NCI-H748 (cell line): ENCODE results near the gene CTNNA3.
A peak's percentile ranks its signal among the peaks of the same experiment; 100 is the strongest.
"Not testable (repeated sequence)": the region's sequence is repeated elsewhere in the genome, so short reads cannot be mapped to it uniquely, and the experiment has no call there.

Experiments
- DNase-seq: peaks from one replicate; lab custom pipeline; 2025; ENCODE audit not compliant: unreplicated experiment; lab: John Stamatoyannopoulos, UW

The CTNNA3 gene

DNA sequence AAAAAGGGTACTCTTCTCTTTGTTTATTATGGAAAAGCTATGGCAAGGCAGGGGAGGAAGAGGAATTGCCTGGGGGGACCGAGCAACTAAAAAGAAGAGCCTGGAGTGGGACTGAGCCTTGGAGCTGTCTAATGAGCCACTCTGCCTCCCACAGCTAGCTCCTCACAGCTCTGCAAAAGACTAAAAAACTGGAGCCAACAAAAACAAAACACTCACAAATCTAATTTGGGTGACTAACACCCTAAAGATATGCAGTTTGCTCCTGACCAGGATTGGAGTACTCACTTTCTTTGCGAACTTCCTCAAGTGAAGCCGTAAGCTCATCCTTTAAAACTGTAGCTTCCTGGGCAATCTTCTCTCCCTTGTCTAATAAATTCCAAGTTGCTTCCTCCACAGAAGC, 89.4 kb downstream of the CTNNA3 start:
- no peak for DNase-seq

DNA sequence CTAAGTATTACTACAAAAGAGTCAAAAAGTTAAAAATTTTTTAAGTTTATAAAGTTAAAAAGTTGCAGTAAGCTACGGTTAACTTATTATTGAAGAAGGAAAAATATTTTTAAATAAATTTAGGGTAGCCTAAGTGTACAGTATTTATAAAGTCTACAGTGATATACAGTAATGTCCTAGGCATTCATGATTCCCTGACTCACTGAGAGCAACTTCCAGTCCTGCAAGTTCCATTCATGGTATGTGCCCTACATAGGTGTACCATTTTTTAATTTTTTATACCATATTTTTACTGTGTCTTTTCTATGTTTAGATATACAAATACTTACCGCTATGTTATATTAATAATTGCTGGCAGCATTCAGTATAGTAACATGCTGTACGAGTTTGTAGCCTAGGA, 92.3 kb downstream of the CTNNA3 start:
- no peak for DNase-seq

DNA sequence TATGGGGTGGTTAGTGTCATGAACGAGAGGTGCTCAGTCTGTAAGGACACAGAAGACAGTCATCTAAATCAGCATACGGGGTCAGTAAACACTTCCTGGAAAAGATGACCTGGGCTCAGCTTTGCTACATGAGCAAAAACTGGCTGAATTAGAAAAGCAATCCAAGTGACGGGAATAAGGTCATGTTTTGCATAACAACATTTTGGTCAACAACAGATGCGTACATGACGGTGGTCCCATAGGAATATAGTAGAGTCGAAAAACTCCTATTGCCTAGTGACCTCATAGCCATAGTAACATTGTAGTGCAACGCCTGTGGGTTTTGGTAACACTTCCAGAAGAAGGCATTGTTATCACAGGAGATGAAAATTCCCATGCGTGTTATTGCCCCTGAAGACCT, 92.9 kb downstream of the CTNNA3 start:
- DNase-seq: no peak

DNA sequence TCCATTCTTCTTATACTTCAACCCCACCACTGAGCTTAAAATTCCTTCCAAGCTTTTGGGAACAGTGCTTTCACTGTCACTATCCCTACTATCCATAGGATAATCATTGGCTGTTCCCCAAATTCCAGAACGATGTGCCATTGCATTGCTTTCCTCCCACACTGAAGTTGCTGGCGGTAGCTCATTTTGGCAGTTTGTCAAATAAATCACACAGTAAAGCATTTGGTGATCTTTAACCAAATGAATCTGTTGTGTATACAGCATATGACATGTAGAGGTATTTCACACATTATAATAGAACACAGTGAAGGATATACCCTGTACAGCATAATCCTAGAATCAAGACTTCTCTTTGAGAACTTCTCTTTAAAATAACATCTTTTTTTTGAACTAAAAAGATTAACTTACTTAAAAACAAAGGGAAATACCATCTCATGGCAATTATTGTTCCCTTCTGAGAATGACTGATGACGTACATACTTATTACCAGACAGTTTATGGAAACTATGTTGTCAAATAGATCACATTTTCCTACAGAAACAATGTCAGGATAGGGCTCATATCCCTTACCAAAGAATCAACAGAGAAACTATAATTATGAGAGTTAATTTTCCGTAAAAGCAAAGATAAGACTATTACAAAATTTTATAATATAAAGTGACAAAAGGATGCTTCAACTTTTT, 93.6 kb downstream of the CTNNA3 start:
- no peak for DNase-seq

DNA sequence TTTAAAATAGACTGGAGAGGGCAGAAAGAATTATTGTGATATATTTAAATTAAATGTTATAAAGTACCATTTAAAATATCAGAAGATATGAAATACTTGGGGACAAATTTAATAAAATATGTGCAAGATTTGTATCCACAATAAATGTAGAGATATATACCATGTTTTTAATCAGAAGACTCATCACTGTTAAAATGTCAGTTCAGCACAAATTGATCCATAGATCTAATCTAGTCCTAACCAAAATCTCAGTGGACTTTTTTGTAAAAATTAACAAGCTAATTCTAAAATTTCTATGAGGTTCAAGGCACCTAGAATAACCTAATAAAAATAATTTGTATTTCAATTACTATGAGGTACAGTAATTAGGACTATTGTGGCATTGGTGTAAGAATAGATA, 96.4 kb downstream of the CTNNA3 start:
- DNase-seq: no peak

DNA sequence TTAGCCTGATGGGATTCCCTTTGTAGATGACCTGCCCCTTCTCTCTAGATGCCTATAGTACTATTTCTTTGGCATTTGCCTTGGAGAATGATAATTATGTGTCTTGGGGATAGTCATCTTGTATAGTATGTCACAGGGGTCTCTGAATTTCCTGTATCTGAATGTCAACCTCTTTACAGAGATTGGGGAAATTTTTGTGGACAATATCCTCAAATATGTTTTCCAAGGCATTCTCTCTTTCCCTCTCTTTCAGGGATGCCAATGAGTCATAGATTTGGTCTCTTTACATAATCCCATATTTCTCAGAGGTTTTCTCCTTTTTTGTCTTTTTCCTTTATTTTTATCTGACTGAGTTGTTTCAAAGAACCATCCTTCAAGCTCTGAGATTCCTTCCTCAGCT, 99.4 kb downstream of the CTNNA3 start:
- DNase-seq: no peak

DNA sequence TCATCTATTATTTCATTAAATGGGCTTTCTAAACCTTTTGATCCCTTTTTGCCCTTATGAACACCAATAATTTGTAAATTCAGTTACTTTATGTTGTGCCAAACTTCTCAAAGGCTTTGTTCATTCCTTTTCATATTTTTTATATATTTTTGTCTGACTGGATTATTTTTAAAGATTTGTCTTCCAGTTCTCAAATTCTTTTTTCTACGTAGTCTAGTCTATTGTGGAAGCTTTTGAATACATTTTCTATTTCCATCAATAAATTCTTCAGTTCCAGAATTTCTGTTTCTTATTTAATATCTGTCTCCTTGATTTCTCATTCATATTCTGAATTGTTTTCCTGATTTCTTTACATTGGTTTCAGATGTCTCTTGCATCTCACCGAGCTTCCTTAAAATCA, 108.2 kb downstream of the CTNNA3 start:
- DNase-seq: no peak

DNA sequence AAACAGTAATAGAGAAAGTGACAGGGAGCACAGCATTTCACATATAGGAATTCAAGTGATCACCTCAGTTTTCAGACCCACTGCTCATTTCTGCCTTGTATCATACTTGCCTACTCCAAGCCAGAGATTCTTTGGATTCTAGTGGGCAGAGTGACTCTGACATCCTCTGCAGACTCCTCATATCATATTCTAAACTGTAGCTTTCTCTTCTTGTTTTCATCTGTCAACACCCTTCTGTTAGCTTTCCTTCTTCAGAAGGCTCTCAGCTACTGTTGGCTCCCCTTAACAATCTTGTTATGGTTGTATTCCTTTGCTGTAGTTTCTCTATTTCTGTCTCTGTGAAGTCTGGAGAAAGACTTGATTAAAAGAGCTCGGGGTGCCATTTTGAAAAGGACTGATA, 120.5 kb downstream of the CTNNA3 start:
- no peak for DNase-seq

DNA sequence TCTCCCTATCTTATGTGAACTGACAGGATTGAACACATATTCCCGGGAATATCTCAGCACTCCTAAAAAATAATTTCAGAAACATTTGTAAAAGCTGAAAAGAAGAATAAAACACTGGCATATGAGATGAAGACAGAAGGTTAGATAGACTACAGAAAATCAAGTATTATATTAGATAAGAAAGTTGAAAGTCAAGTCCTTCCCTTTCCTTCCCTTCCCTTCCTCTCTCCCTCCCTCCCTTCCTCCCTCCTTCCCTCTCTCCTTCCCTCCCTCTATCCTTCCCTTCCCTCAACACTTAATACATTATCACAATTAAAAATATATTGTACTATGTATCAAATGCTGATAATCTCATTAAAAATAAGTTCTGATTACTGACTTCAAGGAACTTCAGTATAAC, 122.5 kb downstream of the CTNNA3 start:
- DNase-seq: no peak

DNA sequence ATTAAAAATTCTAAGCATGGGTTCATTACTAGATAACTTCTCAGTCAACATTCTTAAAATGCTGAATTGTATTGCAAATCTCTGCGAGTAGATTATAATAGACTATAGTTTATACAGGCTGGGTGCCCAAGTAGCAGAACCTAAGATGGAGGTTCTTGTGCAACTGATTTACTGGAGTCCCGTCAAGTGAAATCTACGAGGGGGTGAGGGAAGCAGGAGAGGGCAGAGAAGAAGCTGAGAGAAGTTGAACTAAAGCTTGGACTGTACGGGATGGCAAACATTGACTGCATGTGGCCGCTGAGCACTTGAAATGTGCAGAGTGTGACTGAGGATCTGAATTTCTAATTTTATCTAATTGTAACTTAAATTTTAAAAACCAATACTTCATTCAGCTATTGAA, 124.5 kb downstream of the CTNNA3 start:
- DNase-seq: no peak

DNA sequence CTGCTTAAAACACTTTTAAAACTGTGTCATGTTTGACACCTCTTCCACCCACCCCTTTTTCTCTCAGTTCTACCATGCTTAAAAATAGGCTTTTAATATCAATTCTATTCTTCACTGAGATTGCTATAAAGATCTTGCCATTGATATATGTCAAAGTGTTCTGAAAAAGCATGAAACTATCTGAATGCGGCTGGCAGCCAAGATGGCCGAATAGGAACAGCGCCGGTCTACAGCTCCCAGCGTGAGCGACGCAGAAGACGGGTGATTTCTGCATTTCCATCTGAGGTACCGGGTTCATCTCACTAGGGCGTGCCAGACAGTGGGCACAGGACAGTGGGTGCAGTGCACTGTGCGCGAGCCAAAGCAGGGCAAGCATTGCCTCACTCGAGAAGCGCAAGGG, 137.7 kb downstream of the CTNNA3 start:
- not testable (repeated sequence) for DNase-seq

DNA sequence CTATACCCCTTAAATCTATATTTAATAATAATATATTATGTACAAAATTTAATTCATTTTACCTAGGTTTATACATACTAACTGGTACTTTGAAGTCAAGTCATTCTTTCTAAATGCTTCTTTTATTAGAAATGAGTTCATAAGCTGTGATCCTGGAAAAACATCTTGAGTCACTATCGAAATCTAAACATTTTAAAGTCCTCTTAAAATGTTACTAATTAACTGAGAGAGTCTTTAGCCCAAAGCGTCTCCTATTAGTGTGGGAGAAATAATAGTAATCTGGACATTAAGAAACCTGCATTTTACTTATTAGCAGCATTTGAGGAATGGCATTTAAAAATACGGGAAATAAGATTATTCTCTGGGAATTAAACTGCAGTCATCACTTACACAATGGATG, 142.7 kb downstream of the CTNNA3 start:
- DNase-seq: no peak

DNA sequence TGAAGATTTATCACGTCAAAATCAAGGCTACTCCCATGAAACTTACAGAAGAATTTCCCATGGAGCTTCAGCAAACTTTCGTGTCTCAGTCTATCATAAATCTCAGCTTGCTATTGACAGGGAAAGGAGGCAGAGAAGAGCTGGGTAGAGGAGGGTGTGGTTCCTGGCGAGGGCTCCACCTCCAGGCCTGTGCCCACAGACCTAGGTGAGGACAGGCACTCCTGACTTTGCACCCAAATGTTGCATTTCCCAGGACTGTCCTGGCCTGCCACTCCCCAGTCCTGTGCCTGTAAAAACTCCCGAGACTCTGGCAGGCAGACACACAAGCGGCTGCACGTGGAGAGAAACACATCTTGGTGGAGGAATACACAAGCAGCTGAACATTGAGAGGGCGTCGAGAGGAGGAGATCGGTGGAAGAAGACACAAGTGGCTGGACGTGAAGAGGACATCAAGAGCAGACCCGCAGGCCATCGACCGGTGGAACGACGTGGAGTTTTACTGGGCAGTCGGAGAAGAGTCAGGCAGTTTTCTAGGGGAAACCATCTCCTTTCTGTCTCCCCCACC, 145.1 kb downstream of the CTNNA3 start:
- no peak for DNase-seq

DNA sequence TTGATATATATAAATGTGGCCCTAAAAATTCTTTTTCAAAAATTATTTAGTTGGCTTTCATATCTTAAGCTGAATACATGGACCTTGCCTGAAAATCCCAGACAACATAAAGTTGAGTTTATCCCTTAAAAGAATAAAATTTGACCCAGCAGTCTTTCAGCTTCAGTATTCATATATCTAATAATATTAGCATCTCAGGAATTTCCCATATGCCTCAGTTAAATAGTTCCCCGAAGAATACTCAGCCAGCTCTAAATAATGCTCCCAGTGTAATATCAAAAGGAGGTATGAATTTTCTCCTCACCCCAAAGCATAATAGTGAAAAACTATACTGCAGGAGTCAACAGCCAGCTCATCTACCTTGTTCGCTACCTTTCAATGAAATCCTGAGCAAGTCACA, 145.9 kb downstream of the CTNNA3 start:
- DNase-seq: no peak

DNA sequence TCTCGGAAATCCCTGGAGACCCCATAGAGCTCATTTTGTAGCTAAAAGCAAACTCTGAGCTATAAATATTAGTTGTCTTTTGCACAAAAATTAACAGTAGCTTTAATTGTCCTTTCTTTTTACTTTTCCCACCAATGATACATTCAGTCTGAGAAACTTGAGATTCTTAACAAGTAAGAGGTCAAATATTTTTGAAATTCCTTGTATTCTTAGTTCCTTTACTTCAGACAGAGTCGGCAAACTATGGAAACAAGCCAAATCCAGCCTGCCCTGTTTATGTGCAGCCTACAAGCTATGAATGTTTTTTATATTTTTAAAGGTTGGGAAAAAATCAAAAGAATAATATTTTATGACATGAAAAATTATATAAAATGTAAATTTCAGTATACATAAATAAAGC, 146.6 kb downstream of the CTNNA3 start:
- DNase-seq: no peak

DNA sequence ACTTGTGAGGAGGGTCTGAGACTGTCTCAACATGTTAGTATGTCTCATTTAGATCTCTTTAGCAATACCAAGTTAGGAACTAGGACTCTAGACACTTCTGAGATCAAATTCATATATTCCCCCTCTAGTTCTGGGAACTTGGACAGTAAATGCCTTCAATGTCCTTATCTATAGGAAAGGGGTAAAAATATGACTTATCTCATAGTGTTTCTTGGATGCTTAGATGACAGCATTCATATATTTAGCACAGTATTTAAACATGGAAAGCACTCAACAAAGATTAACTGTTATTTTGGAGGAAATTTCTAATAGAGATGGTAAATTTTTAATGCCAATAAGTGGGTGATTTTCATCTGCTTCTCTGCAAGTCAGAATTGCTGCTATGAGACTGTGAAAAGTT, 154.6 kb downstream of the CTNNA3 start:
- no peak for DNase-seq

DNA sequence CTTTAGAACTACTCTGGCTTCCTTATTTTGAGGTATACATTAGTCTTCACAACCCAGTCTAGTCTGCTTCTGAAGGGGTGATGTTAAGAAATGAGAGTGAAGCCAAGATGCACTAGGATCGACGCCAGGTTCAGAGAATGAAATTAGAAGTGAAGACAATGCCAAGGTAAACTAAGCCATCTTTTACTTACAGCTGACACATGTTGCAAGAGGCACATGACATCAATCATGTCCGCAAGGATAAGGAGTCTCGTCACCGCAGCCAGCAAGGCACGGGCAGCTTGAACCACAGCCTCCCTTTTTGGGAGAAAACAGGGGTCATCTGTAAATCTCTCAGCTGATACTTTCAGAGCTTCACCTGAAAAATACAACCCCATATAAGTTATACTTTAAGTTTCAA, 156.7 kb downstream of the CTNNA3 start:
- no peak for DNase-seq

DNA sequence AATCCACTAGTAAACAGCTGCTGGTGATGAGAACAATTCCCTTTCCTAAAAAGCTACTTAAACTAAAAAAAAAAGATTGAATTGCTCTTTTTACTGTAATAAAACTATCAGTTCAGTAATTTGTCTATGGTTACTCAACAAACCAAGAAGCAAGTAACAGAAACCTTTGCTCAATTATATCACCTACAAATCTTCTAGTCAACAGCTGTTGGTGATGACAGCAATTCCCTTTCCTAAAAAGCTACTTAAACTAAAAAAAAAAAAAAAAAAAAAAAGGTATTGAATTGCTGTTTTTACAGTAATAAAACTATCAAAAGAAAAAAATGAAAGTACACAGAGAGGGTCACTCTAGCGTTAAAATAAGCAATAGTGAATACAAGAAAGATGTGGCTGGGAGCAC, 158.1 kb downstream of the CTNNA3 start:
- DNase-seq: no peak

DNA sequence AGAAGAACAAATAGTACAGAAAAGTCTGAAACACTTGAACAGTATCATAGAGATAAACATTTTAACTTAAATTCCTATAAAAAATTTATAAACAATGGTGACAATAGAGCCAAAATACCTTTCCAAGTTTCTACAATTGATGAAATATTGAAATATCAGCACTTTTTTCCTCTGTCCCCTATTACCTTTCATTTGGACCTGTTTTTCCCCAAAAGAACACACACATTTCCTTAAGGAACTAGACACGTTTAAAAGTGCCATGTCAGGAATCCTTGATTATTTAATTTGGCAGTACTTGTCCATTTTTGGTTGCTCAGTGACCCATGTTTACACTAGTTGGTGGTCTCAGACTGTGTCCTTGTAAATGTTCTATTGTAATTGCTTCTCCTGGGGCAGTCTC, 162.6 kb downstream of the CTNNA3 start:
- DNase-seq: no peak

DNA sequence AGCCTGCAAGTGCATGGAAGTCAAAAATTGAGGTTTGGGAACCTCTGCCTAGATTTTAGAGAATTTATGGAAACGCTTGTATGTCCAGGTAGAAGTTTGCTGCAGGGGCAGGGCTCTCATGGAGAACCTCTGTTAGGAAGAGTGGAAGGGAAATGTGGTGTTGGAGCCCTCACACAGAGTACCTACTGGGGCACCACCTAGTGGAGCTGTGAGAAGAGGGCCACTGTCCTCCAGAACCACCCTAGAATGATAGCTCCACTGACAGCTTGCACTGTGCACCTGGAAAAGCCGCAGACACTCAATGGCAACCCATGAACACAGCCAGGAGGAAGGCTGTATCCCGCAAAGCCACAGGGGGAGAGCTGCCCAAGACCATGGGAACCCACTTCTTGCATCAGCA, 165.0 kb downstream of the CTNNA3 start:
- not testable (repeated sequence) for DNase-seq

DNA sequence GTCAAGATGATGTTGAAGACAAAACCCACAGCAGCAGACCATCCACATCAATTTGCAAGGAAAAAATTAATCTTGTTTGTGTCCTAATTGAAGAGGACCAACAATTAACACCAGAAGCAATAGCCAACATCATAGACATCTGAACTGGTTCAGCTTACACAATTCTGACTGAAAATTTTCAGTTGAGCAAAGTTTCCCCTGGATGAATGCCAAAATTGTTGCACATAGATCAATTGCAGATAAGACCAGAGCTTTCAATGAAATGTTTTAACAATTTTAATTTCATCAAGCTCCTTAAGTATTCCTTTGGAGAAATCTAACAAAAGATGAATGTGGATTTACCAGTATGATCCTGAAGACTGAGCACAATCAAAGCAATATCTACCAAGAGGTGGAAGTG, 168.6 kb downstream of the CTNNA3 start:
- DNase-seq: no peak

DNA sequence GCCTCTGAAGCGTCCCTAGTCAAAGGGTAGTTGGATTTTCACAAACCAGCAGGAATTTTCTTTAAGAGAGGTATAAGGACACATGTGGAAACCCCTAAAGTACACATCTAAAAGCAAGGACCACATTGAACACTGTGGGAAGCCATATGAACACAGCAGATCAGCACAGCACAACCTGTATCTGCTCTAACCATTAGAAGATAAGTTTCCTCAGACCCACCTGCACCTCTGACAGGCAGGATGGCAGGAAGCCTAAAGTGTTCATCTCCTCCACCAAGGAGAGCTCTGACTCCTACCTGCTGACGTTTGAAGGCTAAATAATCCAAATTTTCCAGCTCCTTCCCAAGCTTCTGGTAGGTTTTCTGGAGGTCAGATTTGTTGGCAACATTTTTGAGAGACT, 174.4 kb downstream of the CTNNA3 start:
- DNase-seq: no peak

DNA sequence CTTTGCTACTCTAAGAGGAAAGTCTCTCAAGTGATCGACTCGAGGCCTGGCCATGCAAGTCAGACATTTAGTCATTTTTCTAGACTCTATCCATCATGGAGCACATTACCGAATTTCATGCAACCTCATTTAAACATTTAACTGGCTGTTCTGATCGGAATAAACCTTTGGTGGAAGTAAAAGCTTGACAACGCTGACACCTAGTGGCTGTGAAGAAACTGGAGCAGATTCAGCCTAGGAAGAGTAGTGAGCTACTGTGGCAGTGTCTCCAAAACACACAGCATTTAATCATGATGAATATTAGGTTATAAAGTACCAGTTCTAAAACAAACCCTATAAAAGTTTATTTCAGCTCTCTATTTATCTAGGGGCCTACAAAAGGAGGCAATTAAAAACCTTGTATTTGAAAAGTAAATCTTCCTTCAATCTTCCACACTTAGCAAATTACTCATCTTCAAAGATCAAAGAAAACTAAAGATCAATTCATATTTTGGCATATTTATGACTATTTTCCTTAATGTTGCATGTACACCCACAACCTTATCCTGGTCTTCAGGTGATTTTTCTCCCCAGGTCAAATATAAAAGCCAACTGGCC, 175.0 kb downstream of the CTNNA3 start:
- peak; percentile 60 for DNase-seq
